Fibroblast of lung (primary cell): Measurements from ENCODE around the gene BTBD17. TPM values are rescaled to one million over a fixed set of nuclear protein-coding genes. Genes with fewer than 3 reads are reported as not detected.

Experiments used
- DNase-seq, 2 donors: peaks; one replicate each; pipeline versions ENCODE4 v3.0.0 to v3.0.0-alpha.2; 2010; ENCODE audit warnings: low read depth in 2 of 2
- H2AFZ ChIP-seq: 2 replicates; pipeline ENCODE4 v1.5.1; 2012; ENCODE audit warnings: low read length, control low read depth, inconsistent platforms
- H3K27ac ChIP-seq: 2 replicates; pipeline ENCODE4 v1.5.1; 2011; ENCODE audit warnings: low read length, control low read depth; ENCODE audit not compliant: insufficient read depth
- H3K27me3 ChIP-seq: 2 replicates; pipeline ENCODE4 v1.5.1; 2011; ENCODE audit warnings: mild to moderate bottlenecking, low read length; ENCODE audit not compliant: control insufficient read depth, insufficient read depth
- H3K36me3 ChIP-seq: 2 replicates; pipeline ENCODE4 v1.5.1; 2011; ENCODE audit warnings: low read length; ENCODE audit not compliant: control insufficient read depth, insufficient read depth
- H3K4me1 ChIP-seq: 2 replicates; pipeline ENCODE4 v1.5.1; 2011; ENCODE audit warnings: low read length; ENCODE audit not compliant: control insufficient read depth, insufficient read depth; ENCODE audit errors: extremely low read depth
- H3K4me2 ChIP-seq: 2 replicates; pipeline ENCODE4 v1.5.1; 2011; ENCODE audit warnings: low read length, control low read depth; ENCODE audit not compliant: insufficient read depth; ENCODE audit errors: extremely low read depth
- H3K4me3 ChIP-seq, 4 experiments: fragments of 200-600 bp in 1 of 4; sonication (generic) in 1 of 4; replicated peaks in 1 of 4; 2 replicates each; pipeline ENCODE4 v1.5.1; 2011 to 2016; ENCODE audit warnings: low read length in 4 of 4, low read depth in 3 of 4, mild to moderate bottlenecking in 3 of 4, control low read depth in 2 of 4, inconsistent platforms in 1 of 4, mixed read lengths in 1 of 4; ENCODE audit not compliant: insufficient read depth in 1 of 4; ENCODE audit errors: control extremely low read depth in 1 of 4
- H3K79me2 ChIP-seq: 2 replicates; pipeline ENCODE4 v1.5.1; 2012; ENCODE audit warnings: mild to moderate bottlenecking, low read length, inconsistent platforms; ENCODE audit not compliant: control insufficient read depth, insufficient read depth
- H3K9ac ChIP-seq: 2 replicates; pipeline ENCODE4 v1.5.1; 2011; ENCODE audit warnings: mild to moderate bottlenecking, low read length, control low read depth; ENCODE audit not compliant: insufficient read depth
- H3K9me3 ChIP-seq: 2 replicates; pipeline ENCODE4 v1.5.1; 2012; ENCODE audit warnings: low read depth, low read length; ENCODE audit not compliant: control insufficient read depth, insufficient read depth
- H4K20me1 ChIP-seq: 2 replicates; pipeline ENCODE4 v1.5.1; 2011; ENCODE audit warnings: low read length; ENCODE audit not compliant: control insufficient read depth, insufficient read depth; ENCODE audit errors: extremely low read depth
- CTCF ChIP-seq, 2 donors: IDR thresholded peaks in 1 of 2; conservative IDR thresholded peaks in 1 of 2; 1 replicate in 1 of 2; 2 replicates in 1 of 2; pipeline ENCODE4 v1.5.1; 2011 to 2012; ENCODE audit warnings: low read length in 2 of 2, control low read depth in 1 of 2, inconsistent platforms in 1 of 2, low read depth in 1 of 2, mild to moderate bottlenecking in 1 of 2
- EZH2 ChIP-seq: IDR thresholded peaks from 2 replicates; pipeline ENCODE4 v1.5.1; 2012; ENCODE audit warnings: low read length, control low read depth, mild to moderate bottlenecking; ENCODE audit errors: missing control alignments
- polyA plus RNA-seq, 2 donors: library from polyadenylated mRNA; depleted of rRNA in 1 of 2; stranded (reverse) in 1 of 2; unstranded in 1 of 2; fragments of >200 nt; gene quantifications; 2 replicates each; pipeline ENCODE4 v1.2.1, GENCODE V29; 2011 to 2012; ENCODE audit warnings: missing spikeins in 1 of 2
- total RNA-seq: library from RNA; depleted of rRNA; stranded (reverse); fragments of >200 nt; gene quantifications from 2 replicates; pipeline ENCODE4 v1.2.1, GENCODE V29; 2014

Gene BTBD17
- total and polyA plus RNA-seq, 2 donors (not counting 1 experiment from before 2014, with no cell fraction given), result under 0.01 TPM; not detected in 1

GRCh38 chr17:74316220-74316619 is 45.4 kb downstream of the BTBD17 start:
- Histone ChIP-seq H3K36me3 (no peaks in the 10 kb centered on the region), H2AFZ (no peak overlapping the region), H3K9me3 (no peaks in the 10 kb centered on the region), H3K4me3 (no peak overlapping the region), H3K4me2 (no peak overlapping the region), H4K20me1 (no peaks in the 10 kb centered on the region), H3K4me1 (no peaks in the 10 kb centered on the region), H3K27ac (no peak overlapping the region), H3K27me3 (no peaks in the 10 kb centered on the region), H3K79me2 (no peaks in the 10 kb centered on the region), H3K9ac (no peak overlapping the region)
- no peak for DNase-seq
- TF ChIP-seq CTCF (conservative IDR thresholded peaks at IDR 0.05 in 1 of 2, IDR thresholded peaks at IDR 0.05 in 1 of 2; ENCODE audit: low read depth in 1 of 2, low read length in 2 of 2) (no peak), EZH2 (no peak)

DNA sequence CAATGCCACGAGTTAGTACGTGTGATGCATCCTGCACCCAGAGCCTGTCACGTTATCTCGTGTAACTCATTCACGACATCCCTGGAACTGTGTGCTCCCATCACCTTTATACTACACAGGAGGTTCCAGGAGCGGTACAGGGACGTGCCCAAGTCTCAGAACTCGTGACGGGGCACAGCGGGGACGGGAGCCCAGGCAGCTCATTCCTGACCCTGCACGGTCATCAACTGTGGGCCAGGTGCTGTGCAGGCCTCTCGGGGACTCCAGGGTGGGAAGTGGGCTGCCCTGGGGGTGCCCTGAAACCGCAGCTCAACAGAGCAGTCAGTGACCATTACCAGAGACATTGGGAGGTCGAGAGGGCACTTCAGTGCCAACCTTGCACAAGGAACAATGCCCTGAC is 46.8 kb downstream of the BTBD17 start:
- DNase-seq, result no peak

GRCh38 chr17:74309902-74310301 is 51.8 kb downstream of the BTBD17 start:
- no peak for TF ChIP-seq CTCF (conservative IDR thresholded peaks at IDR 0.05 in 1 of 2, IDR thresholded peaks at IDR 0.05 in 1 of 2; ENCODE audit: low read depth in 1 of 2, low read length in 2 of 2)
- TF ChIP-seq EZH2, result no peak
- no peaks in the 10 kb centered on the region for H3K27me3 ChIP-seq

More for the DNA sequence above, 46.8 kb downstream of the BTBD17 start:
- no peak for TF ChIP-seq CTCF (conservative IDR thresholded peaks at IDR 0.05 in 1 of 2, IDR thresholded peaks at IDR 0.05 in 1 of 2; ENCODE audit: low read depth in 1 of 2, low read length in 2 of 2)
- no peak for TF ChIP-seq EZH2
- H3K9ac ChIP-seq, result no peak overlapping the region
- no peak overlapping the region for H3K4me2 ChIP-seq
- no peaks in the 10 kb centered on the region for H3K27me3 ChIP-seq
- H3K4me1 ChIP-seq, result no peaks in the 10 kb centered on the region
- H3K9me3 ChIP-seq, result no peaks in the 10 kb centered on the region
- H3K36me3 ChIP-seq, result no peaks in the 10 kb centered on the region
- H3K27ac ChIP-seq, result no peak overlapping the region
- no peak overlapping the region for H3K4me3 ChIP-seq
- H3K79me2 ChIP-seq, result no peaks in the 10 kb centered on the region
- H2AFZ ChIP-seq, result no peak overlapping the region
- no peaks in the 10 kb centered on the region for H4K20me1 ChIP-seq

More at GRCh38 chr17:74309902-74310301, 51.8 kb downstream of the BTBD17 start:
- H3K4me2 ChIP-seq, result no peak overlapping the region
- H3K79me2 ChIP-seq, result no peaks in the 10 kb centered on the region
- no peak overlapping the region for H2AFZ ChIP-seq
- H3K9me3 ChIP-seq, result no peaks in the 10 kb centered on the region
- no peak overlapping the region for H3K4me3 ChIP-seq
- DNase-seq, result no peak
- no peak overlapping the region for H3K27ac ChIP-seq
- no peak overlapping the region for H3K9ac ChIP-seq
- no peaks in the 10 kb centered on the region for H3K36me3 ChIP-seq
- H4K20me1 ChIP-seq, result no peaks in the 10 kb centered on the region
- H3K4me1 ChIP-seq, result no peaks in the 10 kb centered on the region
